Non-pigmented ciliary epithelial cell (primary cell): ENCODE measurements around the gene ANKS1A.

Experiments
- DNase-seq: peaks from one replicate; pipeline ENCODE4 v3.0.0-alpha.2; 2010; ENCODE audit warnings: low read depth

Gene ANKS1A

GRCh38 chr6:35071347-35071994 lies 182.4 kb downstream of the ANKS1A start:
- DNase-seq: no peak

DNA sequence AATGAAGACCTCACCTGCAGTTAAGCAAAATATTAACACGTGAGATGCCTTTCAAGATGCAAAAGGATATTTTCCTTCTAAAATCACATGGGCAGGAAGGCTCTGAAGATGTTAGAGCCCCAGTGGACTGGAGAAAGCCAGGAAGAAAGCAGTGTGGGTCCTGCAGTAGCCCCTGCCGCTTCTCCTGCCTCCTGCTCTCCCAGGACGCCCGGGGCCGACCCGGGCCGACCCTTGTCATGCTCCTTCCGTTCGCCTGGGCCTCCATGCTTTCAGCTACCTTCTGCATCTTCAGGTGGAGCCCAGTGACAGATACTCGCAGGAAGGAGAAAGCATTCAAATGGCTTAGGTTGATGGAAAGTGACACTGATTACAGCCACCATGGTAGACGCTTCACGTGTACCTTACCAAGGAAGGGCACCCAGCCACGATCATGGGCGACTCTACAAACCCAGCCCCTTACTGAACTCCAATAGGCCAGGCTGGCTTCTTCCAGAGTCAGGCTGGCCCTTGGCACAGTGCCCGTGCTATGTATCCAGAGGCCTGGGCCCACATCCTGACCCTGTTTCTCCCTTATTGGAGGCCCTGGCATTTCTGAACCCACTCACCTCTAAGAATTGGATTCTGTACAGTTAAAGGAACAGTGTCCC lies 183.1 kb downstream of the ANKS1A start:
- DNase-seq: no peak

DNA sequence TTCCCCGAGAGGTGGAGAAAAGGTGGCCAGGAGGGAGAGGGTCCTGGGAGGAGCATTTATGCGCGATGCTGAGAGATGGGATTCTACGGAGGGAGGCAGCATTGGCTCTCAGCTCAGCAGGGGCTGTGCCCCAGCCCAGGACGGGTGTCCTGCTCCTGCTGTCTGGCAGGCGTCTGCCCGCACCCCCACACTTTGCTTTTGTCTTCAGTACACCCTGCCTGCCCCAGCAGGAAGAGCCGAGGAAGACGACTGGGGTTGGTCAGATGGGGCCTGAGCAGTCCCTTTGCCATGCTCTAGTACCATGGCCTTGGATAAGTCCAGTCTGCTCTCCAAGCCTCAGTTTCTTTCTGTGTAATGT lies 183.6 kb downstream of the ANKS1A start:
- no peak for DNase-seq

GRCh38 chr6:35073211-35073610 lies 184.2 kb downstream of the ANKS1A start:
- DNase-seq: no peak

GRCh38 chr6:35073766-35074471 lies 184.9 kb downstream of the ANKS1A start:
- DNase-seq: no peak

DNA sequence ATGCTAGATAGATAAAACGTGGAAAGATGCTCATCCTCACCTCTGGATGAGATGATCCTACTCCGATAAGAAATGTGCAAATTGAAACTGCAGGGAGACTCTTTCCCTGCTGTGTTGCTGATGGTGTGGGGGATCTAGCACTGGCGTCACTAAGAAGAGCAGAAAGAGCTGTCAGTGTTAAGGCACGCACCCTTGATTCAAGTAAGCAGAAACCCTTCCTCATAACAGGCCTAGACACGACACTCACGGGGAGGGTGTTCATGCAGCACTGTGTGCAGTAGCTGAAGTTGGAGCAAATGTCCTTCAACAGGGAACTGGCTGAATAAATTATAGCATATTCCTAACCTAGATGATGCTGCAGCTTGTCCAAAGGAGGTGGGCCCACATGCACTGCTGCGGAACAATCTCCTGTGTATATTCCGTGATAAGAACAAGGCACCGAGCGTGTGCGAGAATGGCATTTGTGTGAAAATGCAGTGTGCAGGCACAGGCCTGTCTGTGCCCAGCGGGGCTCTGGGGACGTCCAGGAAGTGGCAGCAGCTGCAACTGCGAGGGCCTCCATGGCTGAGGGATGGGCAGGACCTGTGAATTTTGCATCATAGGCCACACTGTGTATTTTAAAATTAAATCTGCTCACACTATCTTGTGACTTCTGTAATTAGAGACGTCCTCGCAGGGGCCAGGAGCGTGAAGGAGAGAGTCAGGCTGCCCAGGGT lies 188.1 kb downstream of the ANKS1A start:
- no peak for DNase-seq

- DNase-seq: no peak
Observed at GRCh38 chr6:35077713-35078105, 188.7 kb downstream of the ANKS1A start.

- DNase-seq: no peak
Observed at GRCh38 chr6:35078226-35078850, 189.3 kb downstream of the ANKS1A start.

DNA sequence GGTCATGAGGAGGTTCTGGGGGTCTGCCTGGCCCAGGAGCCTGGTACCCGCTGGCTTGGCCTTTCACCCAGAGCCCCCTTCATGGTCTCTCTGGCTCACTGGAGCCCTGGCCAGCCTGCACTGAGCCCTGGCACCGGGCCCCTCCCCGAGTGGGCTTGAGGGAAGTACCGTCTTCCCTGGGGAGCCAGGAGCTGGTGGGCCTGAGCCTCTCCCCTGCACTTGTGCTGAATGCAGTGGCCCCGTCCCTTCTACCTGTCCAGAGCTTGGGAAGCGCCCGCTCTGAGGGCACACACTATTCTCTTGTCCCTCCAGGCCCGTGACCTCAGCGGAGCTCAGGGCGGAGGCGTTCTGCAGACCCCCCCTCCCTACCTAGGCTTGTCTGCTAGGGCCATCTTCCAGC lies 189.8 kb downstream of the ANKS1A start:
- no peak for DNase-seq

- no peak for DNase-seq
Observed at GRCh38 chr6:35079311-35080000, 190.4 kb downstream of the ANKS1A start.

DNA sequence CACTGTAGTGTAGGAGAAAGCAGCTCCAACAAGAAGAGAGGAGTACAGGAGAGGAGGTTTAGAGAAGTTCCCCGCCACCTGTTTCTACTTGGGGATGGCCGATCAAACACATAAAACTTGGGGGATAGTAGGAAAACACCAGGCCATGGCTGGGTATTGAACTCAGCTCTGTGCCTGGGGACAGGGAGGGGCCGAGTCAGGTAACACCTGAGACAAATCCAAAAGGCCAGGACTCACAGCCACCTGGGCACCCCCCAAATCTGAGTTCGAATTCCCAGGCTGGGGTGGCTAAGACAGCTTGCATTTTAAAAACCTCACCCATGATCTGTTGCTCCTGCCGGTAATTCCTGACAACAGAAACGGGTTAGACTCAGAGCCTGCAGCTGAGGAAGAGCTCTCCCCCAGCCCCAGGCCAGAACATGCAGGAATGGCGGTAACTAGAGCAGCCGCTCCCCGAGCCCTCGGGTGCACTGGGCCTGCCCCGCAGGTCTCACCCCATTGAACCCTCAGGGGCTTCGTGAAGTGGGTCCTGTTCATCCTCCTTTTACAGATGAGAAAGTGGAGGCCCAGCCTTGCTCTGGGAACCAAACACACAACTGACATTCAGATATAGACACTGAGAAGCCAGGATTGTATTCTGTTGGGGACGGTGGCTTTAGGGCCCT lies 191.1 kb downstream of the ANKS1A start:
- no peak for DNase-seq

DNA sequence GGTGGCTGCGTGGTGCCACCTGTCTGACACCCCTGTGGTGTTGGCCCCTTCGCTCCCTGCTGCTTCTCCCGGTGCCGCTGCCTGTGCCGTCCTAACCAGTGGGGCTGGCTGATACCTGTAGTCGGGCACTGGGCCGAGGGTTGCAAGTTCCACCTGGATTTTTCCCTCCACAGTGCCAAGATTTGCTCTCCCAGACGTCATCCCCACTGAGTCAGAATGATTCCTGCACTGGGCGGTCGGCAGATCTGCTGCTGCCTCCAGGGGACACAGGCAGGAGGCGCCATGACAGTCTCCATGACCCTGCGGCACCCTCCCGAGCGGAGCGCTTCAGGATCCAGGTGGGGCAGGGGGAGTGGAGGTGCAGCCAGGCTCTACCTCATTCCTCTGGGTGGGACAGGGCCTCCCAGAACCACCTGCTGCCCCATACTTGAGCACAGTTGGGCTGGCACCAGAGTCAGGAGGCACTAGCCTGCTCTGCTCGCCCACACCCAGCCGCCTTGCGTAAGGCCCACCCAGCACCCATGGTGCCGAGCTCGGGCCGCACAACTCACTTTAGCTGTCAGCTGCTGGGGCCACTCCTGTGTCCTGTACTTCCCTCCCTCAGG lies 191.9 kb downstream of the ANKS1A start:
- no peak for DNase-seq

DNA sequence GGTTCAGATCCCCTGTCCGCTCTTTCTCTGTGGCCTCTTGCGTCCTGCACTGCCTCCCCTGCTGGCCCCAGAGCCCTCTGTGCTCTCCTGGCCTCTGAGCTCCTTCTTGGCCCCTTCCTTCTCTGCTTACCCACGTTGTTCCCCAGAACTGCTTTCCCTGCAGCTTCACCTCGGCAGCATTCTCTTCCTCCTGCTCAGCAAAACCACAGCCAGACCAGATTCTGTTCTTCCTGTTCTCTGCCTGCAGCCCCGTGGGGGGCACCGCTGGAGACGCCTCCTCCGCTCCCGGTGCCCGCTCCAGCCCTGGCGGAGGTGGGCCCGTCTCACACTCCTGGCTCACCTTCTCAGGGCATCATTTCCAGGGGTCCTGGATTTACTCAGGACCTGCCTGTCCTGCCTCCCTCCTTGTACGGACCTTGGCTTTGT lies 192.4 kb downstream of the ANKS1A start:
- no peak for DNase-seq

DNA sequence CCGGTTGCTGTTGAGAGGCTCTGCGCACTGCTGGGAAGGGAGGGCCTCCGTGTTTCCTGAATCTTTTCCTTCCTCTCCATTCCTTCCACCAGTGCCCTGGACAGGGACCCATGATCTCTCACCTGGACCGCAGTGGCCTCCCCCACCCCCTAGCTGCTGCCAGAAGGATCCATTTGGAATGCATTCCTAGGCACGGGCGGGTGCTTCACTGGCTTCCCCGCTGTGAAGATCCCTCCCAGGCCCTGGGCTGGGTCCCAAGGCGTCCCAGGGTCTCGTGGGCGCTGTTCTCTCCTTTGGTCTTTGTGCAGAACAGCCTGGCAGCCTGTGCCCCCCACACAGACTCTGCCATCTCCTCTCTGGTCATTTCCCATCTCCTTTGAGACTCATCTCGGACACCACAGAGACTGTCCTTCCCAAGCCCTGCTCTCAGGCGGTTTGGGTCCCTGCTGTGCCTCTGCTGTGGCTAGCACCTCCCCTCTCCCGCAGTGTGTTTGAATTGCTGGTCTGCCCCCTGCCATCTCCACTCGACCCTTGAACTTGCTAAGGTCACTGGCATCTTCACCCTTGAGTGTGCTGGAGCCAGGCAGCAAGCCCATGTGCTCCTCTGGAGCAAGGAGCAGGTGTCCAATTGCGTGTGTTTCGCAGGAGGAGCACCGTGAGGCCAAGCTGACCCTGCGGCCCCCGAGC lies 193.1 kb downstream of the ANKS1A start:
- no peak for DNase-seq

DNA sequence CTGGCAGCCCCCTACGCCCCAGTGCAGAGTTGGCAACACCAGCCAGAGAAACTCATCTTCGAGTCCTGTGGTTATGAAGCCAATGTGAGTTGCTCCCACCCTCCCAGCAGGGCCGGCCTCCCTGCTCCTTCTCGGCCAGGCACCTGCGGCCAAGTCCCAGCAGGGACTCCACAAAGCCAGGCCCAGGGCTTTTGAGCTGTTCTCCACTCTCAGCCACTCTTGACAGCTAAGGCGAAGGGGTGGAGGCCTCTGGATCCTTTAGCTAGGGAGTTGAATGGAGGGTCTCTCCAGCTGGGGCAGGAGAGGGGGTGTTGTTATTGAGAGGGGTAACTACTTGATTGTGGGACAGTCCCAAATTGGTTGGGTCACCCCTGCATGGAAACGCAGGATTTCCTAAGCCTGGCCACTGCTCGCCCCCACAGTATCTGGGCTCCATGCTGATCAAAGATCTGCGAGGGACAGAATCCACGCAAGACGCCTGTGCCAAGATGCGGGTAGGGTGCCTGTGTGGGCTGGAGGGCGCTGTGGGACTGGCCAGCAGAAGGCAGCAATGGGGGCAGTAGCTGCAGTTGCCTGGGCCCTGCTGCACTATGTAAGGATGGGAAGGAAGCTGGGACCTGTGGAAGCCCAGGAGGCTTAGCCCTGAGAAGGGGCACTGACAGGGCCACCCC lies 193.8 kb downstream of the ANKS1A start:
- DNase-seq: no peak

DNA sequence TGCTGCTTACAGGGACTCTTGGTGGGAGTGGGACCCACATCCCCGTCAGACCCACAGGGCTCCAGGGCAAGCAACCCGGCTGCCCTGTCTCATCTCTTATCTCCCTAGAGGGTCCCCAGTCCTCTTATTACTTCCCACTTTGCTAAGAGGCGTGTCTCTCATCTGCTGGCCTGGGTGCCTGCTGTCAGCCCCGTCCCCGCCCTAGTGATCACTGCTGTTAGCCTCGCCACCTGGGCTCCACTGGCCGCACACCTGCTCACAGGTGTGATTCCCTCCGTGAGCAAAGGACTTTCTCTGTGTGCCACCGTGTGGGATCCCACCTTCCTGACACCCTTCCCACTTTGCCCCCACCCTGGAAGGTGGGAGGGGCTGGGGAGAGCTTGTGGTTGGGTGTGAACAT lies 194.5 kb downstream of the ANKS1A start:
- no peak for DNase-seq

- DNase-seq: no peak
Observed at GRCh38 chr6:35084041-35084491, 195.0 kb downstream of the ANKS1A start.

DNA sequence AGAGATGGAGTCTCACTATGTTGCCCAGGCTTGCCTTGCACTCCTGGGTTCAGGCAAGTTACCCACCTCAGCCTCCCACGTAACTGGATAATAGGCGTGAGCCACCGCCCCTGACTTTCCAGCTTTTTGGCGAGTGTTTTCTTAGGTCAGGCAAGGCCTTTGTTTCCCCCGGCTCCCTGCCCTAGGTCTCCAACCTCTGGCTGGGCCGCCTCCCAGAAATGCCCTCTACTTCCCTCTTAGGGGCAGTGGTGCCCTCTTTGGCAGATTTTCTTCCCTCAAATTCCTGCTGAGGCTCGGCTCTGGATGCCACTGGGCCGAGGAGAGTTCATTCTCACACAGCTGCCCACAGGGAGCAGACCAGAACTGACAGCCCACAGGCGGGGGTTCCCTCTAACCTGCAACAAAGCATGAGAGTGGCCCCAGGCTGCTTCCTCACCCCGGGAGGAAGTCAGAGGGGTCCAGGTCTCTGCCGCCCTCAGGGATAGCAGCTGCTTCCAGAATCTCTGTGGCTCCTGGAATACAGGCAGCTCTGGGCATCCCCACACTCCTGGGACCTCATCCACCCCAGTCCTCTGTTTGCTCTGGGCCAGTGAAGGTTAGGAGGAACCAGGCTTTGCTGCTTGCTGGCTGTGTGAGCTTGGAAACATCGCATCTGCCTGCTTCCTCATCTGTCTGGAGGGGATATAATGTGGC lies 195.6 kb downstream of the ANKS1A start:
- DNase-seq: no peak
